ENCODE data around the gene HS6ST3.

Gene HS6ST3

GRCh38 chr13:96661612-96662011 is 571.7 kb downstream of the HS6ST3 start:
- H3K9me3 ChIP-seq (ENCODE audit: severe bottlenecking) = peaks cover 15% of the 10 kb centered on the region
- no peak overlapping the region for H3K27ac ChIP-seq
- H3K36me3 ChIP-seq = no peaks in the 10 kb centered on the region
- H3K4me3 ChIP-seq (ENCODE audit: low read depth, low read length) = no peak overlapping the region
- H3K27me3 ChIP-seq (ENCODE audit: insufficient read depth, low read depth, severe bottlenecking) = peaks cover 24% of the 10 kb centered on the region
- no peak for DNase-seq
- TF ChIP-seq, protein P1, sequence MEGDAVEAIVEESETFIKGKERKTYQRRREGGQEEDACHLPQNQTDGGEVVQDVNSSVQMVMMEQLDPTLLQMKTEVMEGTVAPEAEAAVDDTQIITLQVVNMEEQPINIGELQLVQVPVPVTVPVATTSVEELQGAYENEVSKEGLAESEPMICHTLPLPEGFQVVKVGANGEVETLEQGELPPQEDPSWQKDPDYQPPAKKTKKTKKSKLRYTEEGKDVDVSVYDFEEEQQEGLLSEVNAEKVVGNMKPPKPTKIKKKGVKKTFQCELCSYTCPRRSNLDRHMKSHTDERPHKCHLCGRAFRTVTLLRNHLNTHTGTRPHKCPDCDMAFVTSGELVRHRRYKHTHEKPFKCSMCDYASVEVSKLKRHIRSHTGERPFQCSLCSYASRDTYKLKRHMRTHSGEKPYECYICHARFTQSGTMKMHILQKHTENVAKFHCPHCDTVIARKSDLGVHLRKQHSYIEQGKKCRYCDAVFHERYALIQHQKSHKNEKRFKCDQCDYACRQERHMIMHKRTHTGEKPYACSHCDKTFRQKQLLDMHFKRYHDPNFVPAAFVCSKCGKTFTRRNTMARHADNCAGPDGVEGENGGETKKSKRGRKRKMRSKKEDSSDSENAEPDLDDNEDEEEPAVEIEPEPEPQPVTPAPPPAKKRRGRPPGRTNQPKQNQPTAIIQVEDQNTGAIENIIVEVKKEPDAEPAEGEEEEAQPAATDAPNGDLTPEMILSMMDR (IDR thresholded peaks at IDR 0.05; ENCODE audit: low read depth, low read length) = no peak

- no peaks in the 10 kb centered on the region for H3K36me3 ChIP-seq
- no peak for DNase-seq
- TF ChIP-seq, protein P1 (IDR thresholded peaks at IDR 0.05; ENCODE audit: low read depth, low read length) = no peak
- no peak overlapping the region for H3K4me3 ChIP-seq (ENCODE audit: low read depth, low read length)
- peaks cover 21% of the 10 kb centered on the region for H3K27me3 ChIP-seq (ENCODE audit: insufficient read depth, low read depth, severe bottlenecking)
- H3K27ac ChIP-seq = no peak overlapping the region
- H3K9me3 ChIP-seq (ENCODE audit: severe bottlenecking) = peaks cover 15% of the 10 kb centered on the region
These were observed 572.1 kb downstream of the HS6ST3 start for GRCh38 chr13:96662036-96662435.

DNA sequence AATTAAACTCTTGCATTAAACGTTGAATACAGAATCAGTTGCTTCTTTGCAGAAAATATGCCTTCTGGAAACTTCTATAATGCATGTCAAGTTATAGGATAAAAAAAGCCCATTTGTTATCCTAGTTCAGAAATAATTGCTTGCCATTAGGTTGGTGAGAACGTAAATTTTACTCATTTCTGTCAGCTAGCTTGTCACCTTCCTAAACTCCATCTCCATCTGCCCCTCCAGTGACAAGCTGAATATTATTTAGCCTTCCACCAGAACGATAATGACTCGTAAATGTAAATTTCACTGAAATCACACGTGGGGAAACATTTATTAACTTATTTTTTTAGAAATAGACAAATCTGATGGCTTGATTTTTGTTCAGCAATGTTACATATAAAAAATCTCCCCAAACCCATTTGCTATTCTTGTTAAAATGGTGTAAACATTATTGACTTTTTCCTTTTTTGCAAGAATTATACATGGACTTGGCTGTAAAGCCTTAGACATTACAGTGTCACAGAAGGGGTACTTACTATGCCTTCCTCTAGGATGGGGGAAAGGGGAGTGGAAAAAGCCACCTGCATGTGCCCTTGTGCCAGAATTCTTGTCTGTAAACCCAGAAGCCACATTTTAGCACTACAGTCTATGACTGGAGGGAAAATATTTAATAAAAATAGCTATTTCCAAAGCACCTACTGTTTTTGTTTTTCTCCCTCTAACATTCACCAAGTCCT is 577.5 kb downstream of the HS6ST3 start:
- Histone ChIP-seq H3K9me3 (ENCODE audit: severe bottlenecking) (peaks cover 5% of the 10 kb centered on the region), H3K27ac (no peak overlapping the region), H3K36me3 (no peaks in the 10 kb centered on the region), H3K27me3 (ENCODE audit: insufficient read depth, low read depth, severe bottlenecking) (peaks cover 46% of the 10 kb centered on the region), H3K4me3 (ENCODE audit: low read depth, low read length) (no peak overlapping the region)
- no peak for DNase-seq
- TF ChIP-seq, protein P1 (IDR thresholded peaks at IDR 0.05; ENCODE audit: low read depth, low read length) = no peak

DNA sequence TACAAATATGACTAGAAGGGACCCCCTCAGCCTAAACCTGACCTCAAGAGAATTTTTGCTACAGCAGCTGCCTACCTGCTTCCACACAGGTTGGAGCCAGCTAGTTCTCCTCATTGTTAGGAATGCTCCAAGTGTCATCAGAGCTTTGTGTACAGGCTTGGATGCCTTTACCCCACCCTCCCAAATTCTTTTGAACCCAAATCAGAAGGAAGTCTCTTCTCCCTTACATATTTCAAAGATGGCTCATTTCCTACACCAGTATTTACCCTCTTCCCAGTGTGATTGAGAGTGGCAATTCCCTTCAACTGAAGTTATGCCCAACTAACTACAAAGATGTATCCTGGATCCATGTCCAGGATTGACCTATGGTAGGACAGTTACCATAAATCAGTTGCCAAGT is 581.2 kb downstream of the HS6ST3 start:
- Histone ChIP-seq H3K27ac (no peak overlapping the region), H3K27me3 (ENCODE audit: insufficient read depth, low read depth, severe bottlenecking) (peaks cover 69% of the 10 kb centered on the region), H3K4me3 (ENCODE audit: low read depth, low read length) (no peak overlapping the region), H3K9me3 (ENCODE audit: severe bottlenecking) (no peaks in the 10 kb centered on the region), H3K36me3 (no peaks in the 10 kb centered on the region)
- TF ChIP-seq, protein P1 (IDR thresholded peaks at IDR 0.05; ENCODE audit: low read depth, low read length) = no peak
- no peak for DNase-seq

GRCh38 chr13:96672016-96672415 is 582.1 kb downstream of the HS6ST3 start:
- no peak overlapping the region for H3K4me3 ChIP-seq (ENCODE audit: low read depth, low read length)
- no peak for DNase-seq
- no peaks in the 10 kb centered on the region for H3K36me3 ChIP-seq
- peaks cover 75% of the 10 kb centered on the region for H3K27me3 ChIP-seq (ENCODE audit: insufficient read depth, low read depth, severe bottlenecking)
- H3K9me3 ChIP-seq (ENCODE audit: severe bottlenecking) = no peaks in the 10 kb centered on the region
- H3K27ac ChIP-seq = no peak overlapping the region
- TF ChIP-seq, protein P1 (IDR thresholded peaks at IDR 0.05; ENCODE audit: low read depth, low read length) = no peak

- no peaks in the 10 kb centered on the region for H3K9me3 ChIP-seq (ENCODE audit: severe bottlenecking)
- no peak overlapping the region for H3K4me3 ChIP-seq (ENCODE audit: low read depth, low read length)
- H3K27me3 ChIP-seq (ENCODE audit: insufficient read depth, low read depth, severe bottlenecking) = peaks cover 85% of the 10 kb centered on the region
- no peaks in the 10 kb centered on the region for H3K36me3 ChIP-seq
- TF ChIP-seq, protein P1 (IDR thresholded peaks at IDR 0.05; ENCODE audit: low read depth, low read length) = no peak
- DNase-seq = no peak
- H3K27ac ChIP-seq = no peak overlapping the region
These were observed 583.9 kb downstream of the HS6ST3 start for GRCh38 chr13:96673825-96674224.

Data from WERI-Rb-1 (cell line).